HG03097 (cell line): ENCODE data around the gene EIF4E.
"Not testable (repeated sequence)": the region's sequence is repeated elsewhere in the genome, so short reads cannot be mapped to it uniquely, and the experiment has no call there.

Experiments
- ATAC-seq: cut with Tn5 transposase; IDR thresholded peaks from one replicate; pipeline ENCODE4 v1.9.1; 2021; ENCODE audit not compliant: unreplicated experiment, low FRiP score

Gene EIF4E

GRCh38 chr4:98887145-98887544 lies 41.8 kb downstream of the EIF4E start:
- ATAC-seq = no peak

- ATAC-seq = not testable (repeated sequence)
Observed at GRCh38 chr4:98886382-98886781, 42.6 kb downstream of the EIF4E start.

GRCh38 chr4:98880884-98881283 lies 48.0 kb downstream of the EIF4E start:
- not testable (repeated sequence) for ATAC-seq

GRCh38 chr4:98879515-98879914 lies 49.4 kb downstream of the EIF4E start:
- no peak for ATAC-seq

GRCh38 chr4:98873059-98873458 lies 55.9 kb downstream of the EIF4E start:
- no peak for ATAC-seq

- ATAC-seq = not testable (repeated sequence)
Observed at GRCh38 chr4:98872120-98872906, 56.6 kb downstream of the EIF4E start.

GRCh38 chr4:98867648-98868047 lies 61.3 kb downstream of the EIF4E start:
- no peak for ATAC-seq

- ATAC-seq = no peak
Observed at GRCh38 chr4:98865059-98865458, 63.9 kb downstream of the EIF4E start.

- no peak for ATAC-seq
Observed at GRCh38 chr4:98864560-98864959, 64.4 kb downstream of the EIF4E start.

- no peak for ATAC-seq
Observed at GRCh38 chr4:98862371-98862770, 66.6 kb downstream of the EIF4E start.

GRCh38 chr4:98861100-98861884 lies 67.6 kb downstream of the EIF4E start:
- no peak for ATAC-seq

- no peak for ATAC-seq
Observed at GRCh38 chr4:98851806-98852205, 77.1 kb downstream of the EIF4E start.

- no peak for ATAC-seq
Observed at GRCh38 chr4:98850937-98851336, 78.0 kb downstream of the EIF4E start.

GRCh38 chr4:98848448-98848847 lies 80.5 kb downstream of the EIF4E start:
- ATAC-seq = no peak

GRCh38 chr4:98845960-98846359 lies 83.0 kb downstream of the EIF4E start:
- ATAC-seq = no peak

GRCh38 chr4:98842917-98843316 lies 86.0 kb downstream of the EIF4E start:
- not testable (repeated sequence) for ATAC-seq

GRCh38 chr4:98838977-98839618 lies 89.8 kb downstream of the EIF4E start:
- no peak for ATAC-seq

- no peak for ATAC-seq
Observed at GRCh38 chr4:98838531-98838930, 90.4 kb downstream of the EIF4E start.

GRCh38 chr4:98833384-98833783 lies 95.5 kb downstream of the EIF4E start:
- no peak for ATAC-seq

GRCh38 chr4:98831036-98831435 lies 97.9 kb downstream of the EIF4E start:
- not testable (repeated sequence) for ATAC-seq
